ENCODE results near the gene SPOCK1.

- TF ChIP-seq CTCF (IDR thresholded peaks at IDR 0.05; ENCODE audit: low read depth, low read length, missing input control) (no peak), JUND (IDR thresholded peaks at IDR 0.05) (no peak), REST (IDR thresholded peaks at IDR 0.05) (no peak), YY1 (IDR thresholded peaks at IDR 0.05) (no peak), ATF3 (IDR thresholded peaks at IDR 0.05) (no peak)
Measured at GRCh38 chr5:137152616-137153015, 346.5 kb downstream of the SPOCK1 start.
